HepG2 (cell line): ENCODE results near the gene DNAJC15. TPM values are rescaled to one million over a fixed set of nuclear protein-coding genes. Genes with fewer than 3 reads are reported as not detected.

Source experiments
- ATAC-seq: fragments of 200-7000 bp; cut with Tn5 transposase; 3 replicates; pipeline ENCODE4 v1.9.1; 2020; ENCODE audit warnings: mild to moderate bottlenecking, moderate library complexity
- BruUV-seq: library from RNA; stranded (reverse); fragments of 400-500 nt; replicated peaks from 2 replicates; lab custom pipeline; 2021; lab: Mats Ljungman, UMichigan
- CTCF ChIA-PET: fragments of 300-600 bp; formaldehyde crosslinking; extraction: SDS; loops from one replicate; lab custom pipeline; 2021; ENCODE audit warnings: low total read pairs, inconsistent platforms, low intra/inter-chr PET ratio; lab: Yijun Ruan, JAX
- POLR2A ChIA-PET: fragments of 350-600 bp; sonication (Branson Sonifier 250); formaldehyde crosslinking; loops from one replicate; lab custom pipeline; 2020; ENCODE audit warnings: antibody characterized with exemption, inconsistent platforms; lab: Yijun Ruan, JAX
- DNase-seq: peaks from one replicate; pipeline ENCODE4 v3.0.0-alpha.2; 2015; ENCODE audit warnings: low spot score
- FAIRE-seq: peaks from 3 replicates; lab custom pipeline; 2011; peaks lifted over from hg19 to GRCh38; lab: Jason Lieb, UNC
- H2AFZ ChIP-seq: one replicate; pipeline ENCODE4 v1.6.1; 2011; ENCODE audit warnings: low read length, inconsistent platforms
- H3K27ac ChIP-seq: fragments of 300-600 bp; 3 replicates; pipeline ENCODE4 v1.8.0; 2011; ENCODE audit warnings: mixed run types, mild to moderate bottlenecking, mixed read lengths, low read length, inconsistent platforms; ENCODE audit not compliant: insufficient read depth; ENCODE audit errors: extremely low read length
- H3K27me3 ChIP-seq, 2 experiments: fragments of 200-600 bp in 1 of 2; 2 replicates in 1 of 2; 3 replicates in 1 of 2; pipeline versions ENCODE4 v1.6.0 to v1.8.0; 2011; ENCODE audit warnings: low read length in 2 of 2, mild to moderate bottlenecking in 2 of 2, moderate library complexity in 2 of 2, inconsistent platforms in 1 of 2; ENCODE audit not compliant: insufficient read depth in 2 of 2, control insufficient read depth in 1 of 2
- H3K36me3 ChIP-seq, 2 experiments: fragments of 200-600 bp in 1 of 2; replicated peaks in 1 of 2; 2 replicates in 1 of 2; 3 replicates in 1 of 2; pipeline versions ENCODE4 v1.5.1 to v1.8.0; 2011; ENCODE audit warnings: low read length in 2 of 2, inconsistent platforms in 1 of 2; ENCODE audit not compliant: insufficient read depth in 2 of 2, control insufficient read depth in 1 of 2
- H3K4me1 ChIP-seq: 2 replicates; pipeline ENCODE4 v1.5.1; 2012; ENCODE audit warnings: low read length, inconsistent platforms; ENCODE audit not compliant: insufficient read depth
- H3K4me2 ChIP-seq: 2 replicates; pipeline ENCODE4 v1.6.0; 2011; ENCODE audit warnings: low read depth, low read length, inconsistent platforms
- H3K4me3 ChIP-seq, 3 experiments: fragments of 200-600 bp in 1 of 3; sonication (generic), shearing (Covaris generic) in 1 of 3; replicated peaks in 1 of 3; 2 replicates each; pipeline ENCODE4 v1.5.1; 2011 to 2016; ENCODE audit warnings: low read length in 3 of 3, inconsistent platforms in 2 of 3, low read depth in 2 of 3, mild to moderate bottlenecking in 2 of 3, control low read depth in 1 of 3, mixed read lengths in 1 of 3; ENCODE audit not compliant: insufficient read depth in 1 of 3
- H3K79me2 ChIP-seq: one replicate; pipeline ENCODE4 v1.6.1; 2011; ENCODE audit warnings: low read length, inconsistent platforms; ENCODE audit not compliant: insufficient read depth
- H3K9ac ChIP-seq: 2 replicates; pipeline ENCODE4 v1.6.0; 2011; ENCODE audit warnings: mild to moderate bottlenecking, low read depth, low read length, inconsistent platforms; ENCODE audit not compliant: insufficient read depth
- H3K9me3 ChIP-seq: 2 replicates; pipeline ENCODE4 v1.5.1; 2012; ENCODE audit warnings: mild to moderate bottlenecking, low read length
- H4K20me1 ChIP-seq: 2 replicates; pipeline ENCODE4 v1.6.0; 2011; ENCODE audit warnings: inconsistent platforms, mild to moderate bottlenecking, low read length, moderate library complexity; ENCODE audit not compliant: insufficient read depth
- ATAD3A ChIP-seq: sonication (generic); formaldehyde crosslinking; IDR thresholded peaks from 2 replicates; pipeline ENCODE4 v1.4.0; 2020; ENCODE audit warnings: missing genetic modification reagents
- CEBPB ChIP-seq: IDR thresholded peaks from 2 replicates; pipeline ENCODE4 v1.6.1; 2011; ENCODE audit warnings: low read depth, low read length, improper control_type of control experiment, borderline replicate concordance
- PRPF4 ChIP-seq: fragments of 200-400 bp; formaldehyde crosslinking; IDR thresholded peaks from 2 replicates; pipeline ENCODE4 v1.6.1; 2016; ENCODE audit warnings: low read length, low read depth; ENCODE audit not compliant: poor library complexity, severe bottlenecking
- TBX3 ChIP-seq: fragments of 450-650 bp; IDR thresholded peaks from 2 replicates; pipeline ENCODE4 v1.6.1; 2017; ENCODE audit warnings: antibody characterized with exemption, mild to moderate bottlenecking, inconsistent platforms, borderline replicate concordance
- WGBS: methylation state at CpG from one replicate; pipeline ENCODE4 v1.1.6; 2017; ENCODE audit warnings: low lambda C conversion rate; 5-methylcytosine and 5-hydroxymethylcytosine counted together
- in situ Hi-C: cut with HindIII; loops from 2 replicates; pipeline ENCODE4 v1.10.0; 2017; ENCODE audit warnings: low pct_unique_long_range_greater_than_20kb; ENCODE audit not compliant: extremely low pct_ligation_motif_present
- intact Hi-C: fragments of 100-400 bp; cut with micrococcal nuclease; formaldehyde crosslinking; loops from one replicate; pipeline ENCODE4 v1.10.0; 2022; ENCODE audit not compliant: unreplicated experiment
- polyA plus RNA-seq, 8 experiments: library from polyadenylated mRNA; depleted of rRNA in 3 of 8; stranded (reverse) in 7 of 8; unstranded in 1 of 8; fragments of >200 nt; fragmentation: Illumina TruSeq in 4 of 8; extraction: Trizol in 4 of 8; gene quantifications; 2 replicates each; pipeline versions ENCODE4 v1.2.1 to v1.2.3, GENCODE V29; 2011 to 2016; ENCODE audit warnings: low read depth in 4 of 8, missing spikeins in 1 of 8, mixed read lengths in 1 of 8; ENCODE audit not compliant: insufficient read depth in 1 of 8
- total RNA-seq, 5 experiments: library from RNA; depleted of rRNA; stranded (reverse); fragments of >200 nt; fragmentation: Illumina TruSeq; extraction: Trizol; gene quantifications; 2 replicates each; pipeline ENCODE4 v1.2.3, GENCODE V29; 2016; ENCODE audit warnings: low read depth in 1 of 5

DNAJC15 gene
- total and polyA plus RNA-seq, 2 of the 13 experiments (the other 11 are each of a cell fraction or from before 2014, with no cell fraction given), result 23.0 to 31.9 TPM

DNA sequence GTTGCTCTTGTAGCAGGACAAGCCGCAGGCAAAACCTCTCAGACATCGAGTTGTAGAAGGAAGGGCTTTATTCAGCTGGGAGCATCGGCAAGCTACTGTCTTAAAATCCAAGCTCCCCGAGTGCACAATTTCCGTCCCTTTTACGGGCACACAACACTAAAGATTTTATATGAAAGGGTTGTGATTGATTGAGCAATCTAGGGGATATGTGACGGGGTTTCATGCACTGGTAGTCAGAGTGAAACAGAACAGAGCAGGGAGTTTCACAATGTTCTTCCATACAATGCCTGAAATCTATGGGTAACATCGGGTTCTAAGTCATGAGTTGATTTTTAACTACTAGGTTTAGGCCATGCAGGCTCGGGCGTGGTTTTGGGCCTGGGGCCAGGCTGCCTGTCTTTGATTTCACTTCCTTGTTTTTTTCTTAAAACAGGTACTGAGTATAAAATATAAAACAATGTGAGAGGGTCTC lies 22.0 kb downstream of the DNAJC15 start (continued):
- TF ChIP-seq CEBPB, result peak; percentile 82

DNA sequence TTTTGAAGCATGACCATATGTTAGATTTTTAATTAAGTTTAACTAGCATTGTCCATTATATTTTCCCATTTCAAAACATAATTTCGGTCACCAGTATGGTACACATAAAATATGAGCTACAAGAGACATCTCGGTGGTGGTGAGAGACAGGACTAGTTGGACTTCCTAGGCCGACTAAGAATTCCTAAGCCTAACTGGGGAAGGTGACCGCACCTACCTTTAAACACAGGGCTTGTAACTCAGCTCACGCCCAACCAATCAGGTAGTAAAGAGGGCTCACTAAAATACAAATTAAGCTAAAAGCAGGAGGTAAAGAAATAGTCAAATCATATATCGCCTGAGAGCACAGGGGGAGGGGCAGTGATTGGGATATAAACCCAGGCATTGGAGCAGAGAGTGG lies 22.9 kb downstream of the DNAJC15 start:
- FAIRE-seq, result no peak
- no TSS peak for BruUV-seq
- 96% methylated on average over 6 of the region's 6 CpGs for WGBS
- intact Hi-C loops, result no loop called here
- no peak overlapping the region for H2AFZ ChIP-seq
- ChIA-PET POLR2A (interaction anchor here (1.9 kb wide), 1 partner anchor 12 kb away, joined by 4 read pairs; no protein-coding TSS in a partner anchor), CTCF (no interaction called here)
- no peak for ATAC-seq
- 0 out of 5 replicates have a peak, but pooled peaks cover 0 to 4% of the 10 kb centered on the region in 2 experiments for H3K36me3 ChIP-seq
- peaks cover 46% of the 10 kb centered on the region for H3K4me1 ChIP-seq
- peak overlapping the region; percentile 83 for H3K27ac ChIP-seq
- peaks cover 57% of the 10 kb centered on the region for H3K79me2 ChIP-seq
- H4K20me1 ChIP-seq, result no peaks in the 10 kb centered on the region
- no peak overlapping the region for H3K9ac ChIP-seq
- no peak for DNase-seq
- H3K27me3 ChIP-seq, result no peaks in the 10 kb centered on the region
- H3K4me3 ChIP-seq, result no peak overlapping the region
- no peaks in the 10 kb centered on the region for H3K9me3 ChIP-seq
- in situ Hi-C loops, result no loop called here
- H3K4me2 ChIP-seq, result no peak overlapping the region
- TF ChIP-seq TBX3, result no peak
- no peak for TF ChIP-seq ATAD3A
- TF ChIP-seq PRPF4, result peak; percentile 3
